Ishikawa (cell line): Measurements from ENCODE around the gene RAB6A.

ENCODE experiments used
- CEBPB ChIP-seq: IDR thresholded peaks from 2 replicates; pipeline ENCODE4 v1.6.1; 2012
- EGR1 ChIP-seq: IDR thresholded peaks from 2 replicates; pipeline ENCODE4 v1.6.1; 2012
- EP300 ChIP-seq: IDR thresholded peaks from 2 replicates; pipeline ENCODE4 v1.6.1; 2012; ENCODE audit warnings: borderline replicate concordance

DNA sequence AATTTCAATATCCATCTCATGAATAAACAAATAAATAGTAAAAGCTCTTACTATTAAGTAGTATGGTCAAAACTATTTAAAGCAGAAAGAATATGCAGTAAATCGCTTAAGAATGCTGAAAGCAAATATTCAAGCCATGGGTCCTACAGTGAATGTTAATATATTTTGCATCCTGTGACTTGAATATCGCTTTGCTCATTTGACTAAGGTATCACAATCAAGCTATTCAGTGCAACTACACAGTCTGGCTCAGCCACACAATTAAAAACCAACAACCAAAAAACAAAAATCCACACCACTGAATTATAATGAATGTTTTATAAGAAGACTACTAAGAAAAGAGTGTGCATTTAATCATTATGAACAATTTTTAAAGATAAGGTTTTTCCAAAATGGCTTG, 45.3 kb downstream of the RAB6A start:
- TF ChIP-seq EP300 (no peak), CEBPB (no peak), EGR1 (no peak)
